Chondrocyte (in vitro differentiated cells): ENCODE results near the gene IL9. TPM values are rescaled to one million over a fixed set of nuclear protein-coding genes. Genes with fewer than 3 reads are reported as not detected.

Experiments
- DNase-seq: peaks from one replicate; pipeline ENCODE4 v3.0.0; 2021; ENCODE audit warnings: mixed read lengths, low spot score
- H3K27ac Mint-ChIP-seq: one replicate; pipeline ENCODE4 v1.8.0; 2021; ENCODE audit warnings: mild to moderate bottlenecking, moderate library complexity, mixed read lengths; ENCODE audit not compliant: unreplicated experiment
- H3K27me3 Mint-ChIP-seq: 2 replicates; pipeline ENCODE4 v1.8.0; 2021; ENCODE audit warnings: low read depth, mixed read lengths
- H3K36me3 Mint-ChIP-seq: 2 replicates; pipeline ENCODE4 v1.8.0; 2021; ENCODE audit warnings: low read depth, mixed read lengths
- H3K4me1 Mint-ChIP-seq: 2 replicates; pipeline ENCODE4 v1.8.0; 2021; ENCODE audit warnings: low read depth, mild to moderate bottlenecking, mixed read lengths
- H3K4me3 Mint-ChIP-seq: one replicate; pipeline ENCODE4 v1.8.0; 2021; ENCODE audit warnings: mild to moderate bottlenecking, moderate library complexity, mixed read lengths; ENCODE audit not compliant: unreplicated experiment
- H3K9me3 Mint-ChIP-seq: 2 replicates; pipeline ENCODE4 v1.8.0; 2021; ENCODE audit warnings: low read depth, mixed read lengths
- total RNA-seq: library from RNA; stranded (reverse); gene quantifications from 3 replicates; pipeline ENCODE4 v1.2.1, GENCODE V29; 2021
- TF ChIP-seq, protein P1 (sequence below): fragments of 200-600 bp; sonication (generic); IDR thresholded peaks from 2 replicates; pipeline ENCODE4 v1.5.0; 2021; ENCODE audit warnings: antibody characterized with exemption, mild to moderate bottlenecking, moderate library complexity

The IL9 gene
- total RNA-seq, 1 donor from 2014 or later = not detected

- no peaks in the 10 kb centered on the region for H3K9me3 Mint-ChIP-seq
- peaks cover 72% of the 10 kb centered on the region for H3K27me3 Mint-ChIP-seq
- H3K36me3 Mint-ChIP-seq = peaks cover 3% of the 10 kb centered on the region
- no peaks in the 10 kb centered on the region for H3K4me1 Mint-ChIP-seq
- DNase-seq = no peak
- no peak overlapping the region for H3K4me3 Mint-ChIP-seq
- H3K27ac Mint-ChIP-seq = no peak overlapping the region
- TF ChIP-seq, protein P1, sequence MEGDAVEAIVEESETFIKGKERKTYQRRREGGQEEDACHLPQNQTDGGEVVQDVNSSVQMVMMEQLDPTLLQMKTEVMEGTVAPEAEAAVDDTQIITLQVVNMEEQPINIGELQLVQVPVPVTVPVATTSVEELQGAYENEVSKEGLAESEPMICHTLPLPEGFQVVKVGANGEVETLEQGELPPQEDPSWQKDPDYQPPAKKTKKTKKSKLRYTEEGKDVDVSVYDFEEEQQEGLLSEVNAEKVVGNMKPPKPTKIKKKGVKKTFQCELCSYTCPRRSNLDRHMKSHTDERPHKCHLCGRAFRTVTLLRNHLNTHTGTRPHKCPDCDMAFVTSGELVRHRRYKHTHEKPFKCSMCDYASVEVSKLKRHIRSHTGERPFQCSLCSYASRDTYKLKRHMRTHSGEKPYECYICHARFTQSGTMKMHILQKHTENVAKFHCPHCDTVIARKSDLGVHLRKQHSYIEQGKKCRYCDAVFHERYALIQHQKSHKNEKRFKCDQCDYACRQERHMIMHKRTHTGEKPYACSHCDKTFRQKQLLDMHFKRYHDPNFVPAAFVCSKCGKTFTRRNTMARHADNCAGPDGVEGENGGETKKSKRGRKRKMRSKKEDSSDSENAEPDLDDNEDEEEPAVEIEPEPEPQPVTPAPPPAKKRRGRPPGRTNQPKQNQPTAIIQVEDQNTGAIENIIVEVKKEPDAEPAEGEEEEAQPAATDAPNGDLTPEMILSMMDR = no peak
Measured at GRCh38 chr5:135920199-135920598, 24.6 kb upstream of the IL9 start.

- peaks cover 66% of the 10 kb centered on the region for H3K27me3 Mint-ChIP-seq
- TF ChIP-seq, protein P1 = no peak
- no peak overlapping the region for H3K27ac Mint-ChIP-seq
Measured at GRCh38 chr5:135916638-135917263, 21.1 kb upstream of the IL9 start.

DNA sequence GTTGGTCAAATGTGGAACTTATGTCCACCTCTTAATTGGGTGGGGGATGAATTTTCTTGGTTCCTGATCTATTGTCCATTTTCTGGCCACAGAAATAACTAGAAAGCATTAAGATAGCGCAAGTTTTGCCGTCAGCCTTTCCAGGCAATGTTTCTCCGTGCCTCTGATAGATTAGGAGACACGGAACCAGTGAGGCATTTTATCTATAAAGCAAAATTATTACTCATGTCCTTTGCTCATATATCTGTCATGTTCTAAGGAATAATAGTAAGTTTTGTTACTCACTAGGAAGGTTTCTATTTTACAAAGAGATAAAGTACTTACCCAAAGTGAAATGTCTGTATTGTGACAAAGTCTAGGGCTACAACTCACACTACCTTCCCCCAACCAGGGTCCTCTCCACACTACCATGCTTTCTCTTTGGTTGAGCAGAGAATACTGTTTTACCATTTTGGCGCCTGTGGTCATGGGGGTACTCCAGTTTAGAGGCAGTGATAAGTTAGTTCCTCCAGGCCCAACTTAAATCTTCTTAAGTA, 19.9 kb upstream of the IL9 start:
- DNase-seq = no peak
- no peaks in the 10 kb centered on the region for H3K36me3 Mint-ChIP-seq
- no peak overlapping the region for H3K27ac Mint-ChIP-seq
- TF ChIP-seq, protein P1 = no peak
- H3K4me1 Mint-ChIP-seq = no peaks in the 10 kb centered on the region
- peaks cover 73% of the 10 kb centered on the region for H3K27me3 Mint-ChIP-seq
- H3K4me3 Mint-ChIP-seq = no peak overlapping the region
- H3K9me3 Mint-ChIP-seq = no peaks in the 10 kb centered on the region

More at GRCh38 chr5:135916638-135917263, 21.1 kb upstream of the IL9 start:
- Mint-ChIP-seq H3K4me3 (no peak overlapping the region), H3K36me3 (no peaks in the 10 kb centered on the region), H3K4me1 (no peaks in the 10 kb centered on the region), H3K9me3 (no peaks in the 10 kb centered on the region)
- DNase-seq = no peak

- Mint-ChIP-seq H3K9me3 (no peaks in the 10 kb centered on the region), H3K36me3 (no peaks in the 10 kb centered on the region), H3K4me1 (no peaks in the 10 kb centered on the region), H3K4me3 (no peak overlapping the region), H3K27me3 (peaks cover 78% of the 10 kb centered on the region), H3K27ac (no peak overlapping the region)
- TF ChIP-seq, protein P1 = no peak
- no peak for DNase-seq
Measured at GRCh38 chr5:135913713-135914626, 18.3 kb upstream of the IL9 start.

GRCh38 chr5:135905144-135905543, 9.5 kb upstream of the IL9 start:
- DNase-seq = no peak
- no peaks in the 10 kb centered on the region for H3K4me1 Mint-ChIP-seq
- no peaks in the 10 kb centered on the region for H3K9me3 Mint-ChIP-seq
- H3K27ac Mint-ChIP-seq = no peak overlapping the region
- TF ChIP-seq, protein P1 = no peak
- H3K36me3 Mint-ChIP-seq = no peaks in the 10 kb centered on the region
- peaks cover 56% of the 10 kb centered on the region for H3K27me3 Mint-ChIP-seq
- H3K4me3 Mint-ChIP-seq = no peak overlapping the region
